Measurements from ENCODE around the gene PDZRN4. TPM values are rescaled to one million over a fixed set of nuclear protein-coding genes. Genes with fewer than 3 reads are reported as not detected.

PDZRN4 gene
- total and polyA plus RNA-seq, 9 donors, result 1.5 to 11.0 (median 4.1) TPM

DNA sequence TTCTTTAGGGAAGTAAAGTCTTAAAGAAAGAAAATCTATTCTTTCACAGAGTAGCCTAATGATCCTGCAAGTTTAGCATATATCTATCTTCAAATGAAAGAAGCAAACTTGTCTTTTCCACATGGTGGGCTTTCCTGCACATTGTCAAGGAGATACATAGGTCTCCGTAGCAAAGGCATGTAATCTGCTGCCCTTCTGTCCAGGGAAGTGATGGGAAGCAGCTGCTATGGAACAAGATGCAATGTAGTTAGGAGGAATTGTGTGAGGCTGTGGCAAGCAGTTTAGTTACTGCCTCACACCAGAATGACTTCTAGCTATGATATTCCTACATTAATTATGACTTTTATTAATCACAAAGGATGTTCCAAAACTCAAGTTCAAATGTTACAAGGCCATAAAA, 174.4 kb downstream of the PDZRN4 start:
- no peaks in the 10 kb centered on the region for H3K27me3 ChIP-seq
- no peak for DNase-seq
- H3K27ac ChIP-seq, result no peak overlapping the region
- H3K36me3 ChIP-seq, result no peaks in the 10 kb centered on the region
- TF ChIP-seq EP300 (IDR thresholded peaks at IDR 0.05) (no peak), POLR2A (IDR thresholded peaks at IDR 0.05) (no peak)
- TF ChIP-seq, protein P1, sequence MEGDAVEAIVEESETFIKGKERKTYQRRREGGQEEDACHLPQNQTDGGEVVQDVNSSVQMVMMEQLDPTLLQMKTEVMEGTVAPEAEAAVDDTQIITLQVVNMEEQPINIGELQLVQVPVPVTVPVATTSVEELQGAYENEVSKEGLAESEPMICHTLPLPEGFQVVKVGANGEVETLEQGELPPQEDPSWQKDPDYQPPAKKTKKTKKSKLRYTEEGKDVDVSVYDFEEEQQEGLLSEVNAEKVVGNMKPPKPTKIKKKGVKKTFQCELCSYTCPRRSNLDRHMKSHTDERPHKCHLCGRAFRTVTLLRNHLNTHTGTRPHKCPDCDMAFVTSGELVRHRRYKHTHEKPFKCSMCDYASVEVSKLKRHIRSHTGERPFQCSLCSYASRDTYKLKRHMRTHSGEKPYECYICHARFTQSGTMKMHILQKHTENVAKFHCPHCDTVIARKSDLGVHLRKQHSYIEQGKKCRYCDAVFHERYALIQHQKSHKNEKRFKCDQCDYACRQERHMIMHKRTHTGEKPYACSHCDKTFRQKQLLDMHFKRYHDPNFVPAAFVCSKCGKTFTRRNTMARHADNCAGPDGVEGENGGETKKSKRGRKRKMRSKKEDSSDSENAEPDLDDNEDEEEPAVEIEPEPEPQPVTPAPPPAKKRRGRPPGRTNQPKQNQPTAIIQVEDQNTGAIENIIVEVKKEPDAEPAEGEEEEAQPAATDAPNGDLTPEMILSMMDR (IDR thresholded peaks at IDR 0.05), result no peak
- WGBS, 3 donors, result 15 to 22% (median 17%) methylated on average over 1 of the region's 1 CpG
- intact Hi-C loops (cut with DNase I), result no loop called here
- no peak overlapping the region for H3K4me3 ChIP-seq
- H3K9me3 ChIP-seq, result no peaks in the 10 kb centered on the region
- peaks cover 2% of the 10 kb centered on the region for H3K4me1 ChIP-seq (ENCODE audit: insufficient read depth)

DNA sequence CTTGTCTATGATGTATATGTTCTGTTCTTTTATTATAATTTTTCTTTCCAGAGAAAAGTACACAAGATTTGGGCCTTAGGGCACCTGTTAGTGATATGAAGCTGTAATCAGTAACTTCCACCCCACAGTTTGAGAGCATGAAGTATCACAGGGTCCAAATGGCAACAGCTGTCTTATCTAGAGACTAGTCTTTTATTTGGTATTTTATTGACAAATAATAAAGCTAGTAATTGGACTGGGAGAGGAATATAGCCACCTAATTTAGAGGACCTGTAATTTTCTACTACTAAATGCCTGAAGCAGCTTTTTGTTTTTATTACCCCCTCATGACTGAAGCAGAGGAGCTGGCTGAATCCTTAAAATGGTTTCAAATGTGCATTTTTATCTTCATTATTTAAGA, 174.8 kb downstream of the PDZRN4 start:
- H3K27ac ChIP-seq, result no peak overlapping the region
- H3K27me3 ChIP-seq, result no peaks in the 10 kb centered on the region
- TF ChIP-seq POLR2A (IDR thresholded peaks at IDR 0.05) (no peak), EP300 (IDR thresholded peaks at IDR 0.05) (no peak)
- TF ChIP-seq, protein P1 (IDR thresholded peaks at IDR 0.05), result no peak
- intact Hi-C loops (cut with DNase I), result no loop called here
- H3K36me3 ChIP-seq, result no peaks in the 10 kb centered on the region
- H3K4me1 ChIP-seq (ENCODE audit: insufficient read depth), result peaks cover 2% of the 10 kb centered on the region
- DNase-seq, result no peak
- H3K9me3 ChIP-seq, result no peaks in the 10 kb centered on the region
- H3K4me3 ChIP-seq, result no peak overlapping the region

DNA sequence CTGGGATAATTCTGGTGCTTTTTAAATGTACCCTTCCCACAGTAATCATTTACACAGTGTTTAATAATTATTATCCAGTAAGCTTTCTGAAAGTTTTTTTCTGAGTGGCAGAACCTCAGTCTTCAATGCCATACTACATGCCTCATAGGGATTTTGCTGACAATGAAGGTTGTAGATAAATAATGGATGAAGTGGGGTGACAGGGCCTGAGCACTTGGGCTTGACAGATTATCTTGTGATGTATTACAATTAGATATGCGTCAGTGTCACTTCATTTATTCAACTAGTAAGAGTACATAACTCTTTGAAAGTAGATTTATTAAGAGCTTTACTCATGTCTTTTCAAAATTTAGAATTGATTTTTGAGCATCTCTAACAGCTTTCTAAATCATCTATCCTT, 176.1 kb downstream of the PDZRN4 start:
- intact Hi-C loops (cut with DNase I), result no loop called here
- TF ChIP-seq, protein P1 (IDR thresholded peaks at IDR 0.05), result no peak
- TF ChIP-seq POLR2A (IDR thresholded peaks at IDR 0.05) (no peak), EP300 (IDR thresholded peaks at IDR 0.05) (no peak)
- H3K27ac ChIP-seq, result no peak overlapping the region

DNA sequence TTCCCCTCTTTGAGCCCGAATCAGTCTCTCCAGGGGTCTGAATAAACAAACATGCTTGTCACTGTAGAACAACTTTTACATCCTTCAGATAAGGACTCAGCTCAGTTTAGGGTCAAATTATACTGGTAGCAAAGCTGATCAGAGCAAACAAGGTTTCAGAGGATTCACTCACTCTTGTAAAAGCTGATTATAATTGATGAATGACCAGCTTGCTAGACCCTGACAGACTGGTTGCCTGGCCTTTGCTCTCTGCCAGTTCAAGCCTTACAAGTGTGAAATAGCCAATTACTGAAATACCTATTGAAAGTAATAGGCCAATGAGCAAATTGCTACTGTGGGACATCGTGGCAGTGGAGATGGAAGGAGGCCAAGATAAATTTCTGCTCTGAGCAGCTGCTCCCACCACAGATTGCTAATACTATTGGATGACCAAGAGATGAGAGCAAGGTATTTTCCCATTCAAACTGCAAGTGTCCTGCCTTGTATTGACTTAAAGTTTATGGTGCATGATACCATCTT, 177.6 kb downstream of the PDZRN4 start:
- TF ChIP-seq, protein P1 (IDR thresholded peaks at IDR 0.05), result no peak
- TF ChIP-seq EP300 (IDR thresholded peaks at IDR 0.05) (no peak), POLR2A (IDR thresholded peaks at IDR 0.05) (no peak)
- peaks cover 2% of the 10 kb centered on the region for H3K4me1 ChIP-seq (ENCODE audit: insufficient read depth)
- no peak for DNase-seq
- H3K27me3 ChIP-seq, result no peaks in the 10 kb centered on the region
- no peak overlapping the region for H3K27ac ChIP-seq
- H3K4me3 ChIP-seq, result no peak overlapping the region
- H3K36me3 ChIP-seq, result no peaks in the 10 kb centered on the region
- 20 to 31% (median 27%) methylated on average over 2 of the region's 2 CpGs for WGBS, 3 donors
- no peaks in the 10 kb centered on the region for H3K9me3 ChIP-seq
- intact Hi-C loops (cut with DNase I), result loop anchor here in 1 of 4 donors (2.0 kb wide), 1 partner anchor 49 kb away; no protein-coding TSS in a partner anchor

More for the DNA sequence above, 176.1 kb downstream of the PDZRN4 start:
- Histone ChIP-seq H3K4me1 (ENCODE audit: insufficient read depth) (peaks cover 2% of the 10 kb centered on the region), H3K27me3 (no peaks in the 10 kb centered on the region), H3K9me3 (no peaks in the 10 kb centered on the region), H3K36me3 (no peaks in the 10 kb centered on the region), H3K4me3 (no peak overlapping the region)
- 98 to 100% (median 99%) methylated on average over 1 of the region's 1 CpG for WGBS, 3 donors
- no peak for DNase-seq

Data from ovary (tissue), 9 donors.